Cardiac muscle cell (in vitro differentiated cells and primary cell): ENCODE data around the gene HUS1. TPM values are rescaled to one million over a fixed set of nuclear protein-coding genes. Genes with fewer than 3 reads are reported as not detected.
A peak's percentile ranks its signal among the peaks of the same experiment; 100 is the strongest.
"Not testable (repeated sequence)": the region's sequence is repeated elsewhere in the genome, so short reads cannot be mapped to it uniquely, and the experiment has no call there.

ENCODE experiments used
- DNase-seq, 2 donors: peaks; one replicate each; pipeline versions ENCODE4 v3.0.0 to v3.0.0-alpha.2; 2010 to 2017; ENCODE audit warnings: low read depth in 1 of 2, low spot score in 1 of 2
- H3K27ac ChIP-seq: fragments of 200-600 bp; sonication (generic); 2 replicates; pipeline ENCODE4 v1.5.1; 2016
- H3K27me3 ChIP-seq: fragments of 200-600 bp; sonication (generic); 2 replicates; pipeline ENCODE4 v1.6.0; 2016; ENCODE audit warnings: control low read depth
- H3K36me3 ChIP-seq: fragments of 200-600 bp; sonication (generic); 2 replicates; pipeline ENCODE4 v1.5.1; 2016; ENCODE audit warnings: control low read depth
- H3K4me1 ChIP-seq: fragments of 200-600 bp; sonication (generic); 2 replicates; pipeline ENCODE4 v1.8.1; 2017; ENCODE audit warnings: low read depth, mild to moderate bottlenecking, mixed run types
- H3K4me3 ChIP-seq: fragments of 200-600 bp; sonication (generic); 2 replicates; pipeline ENCODE4 v1.5.1; 2016; ENCODE audit warnings: mild to moderate bottlenecking
- H3K9me3 ChIP-seq: fragments of 200-600 bp; sonication (generic); 2 replicates; pipeline ENCODE4 v1.5.1; 2017; ENCODE audit warnings: low read depth, mild to moderate bottlenecking, control low read depth
- polyA plus RNA-seq: library from polyadenylated mRNA; unstranded; fragments of >200 nt; fragmentation: Nextera tagmentation; extraction: Ambion mirVana; gene quantifications from 2 replicates; pipeline ENCODE4 v1.2.1, GENCODE V29; 2016
- total RNA-seq: library from RNA; depleted of rRNA; stranded (reverse); fragments of >200 nt; gene quantifications from 2 replicates; pipeline ENCODE4 v1.2.3, GENCODE V29; 2016
- TF ChIP-seq, protein P1 (sequence below): IDR thresholded peaks from 2 replicates; pipeline ENCODE4 v1.5.1; 2012; ENCODE audit warnings: low read depth, mild to moderate bottlenecking, low read length

HUS1 gene
- total and polyA plus RNA-seq, 2 experiments from 2014 or later, result 19.6 to 37.4 TPM

DNA sequence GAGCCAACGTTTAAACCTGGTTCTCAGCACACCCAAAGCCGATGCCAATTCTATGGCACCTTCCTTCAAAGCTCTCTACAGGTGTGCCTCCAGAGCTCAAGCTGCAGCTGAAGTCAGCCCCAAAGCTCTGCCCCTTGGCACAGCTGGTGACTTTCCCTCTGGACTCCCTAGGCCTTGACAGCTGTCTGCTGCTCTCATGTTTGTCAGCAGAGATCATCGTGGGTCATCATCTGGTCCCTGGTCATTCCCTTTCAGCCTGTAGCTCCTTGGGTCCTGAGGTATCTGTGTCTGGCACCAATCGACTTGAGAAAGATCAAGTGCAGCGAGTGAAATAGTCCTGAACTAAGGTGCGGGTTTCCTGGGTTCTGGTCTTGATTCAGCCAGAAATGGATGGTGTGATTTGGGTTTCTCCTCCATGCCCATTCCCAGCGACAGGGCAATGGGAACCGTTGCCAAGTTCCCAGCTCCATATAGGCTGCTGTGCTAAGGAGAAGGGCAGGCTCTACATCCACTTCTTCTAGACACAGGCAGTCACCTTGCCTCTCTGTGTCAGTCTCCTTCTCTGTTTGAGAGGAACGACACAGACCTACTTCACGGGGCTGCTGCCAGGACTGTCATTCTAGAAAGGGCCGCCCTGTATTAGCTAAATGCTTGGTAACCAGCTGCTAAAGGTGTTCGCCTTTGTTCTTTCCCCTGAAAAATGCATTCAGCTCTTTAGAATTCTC, 34.7 kb downstream of the HUS1 start:
- Histone ChIP-seq H3K4me1 (peaks cover 11% of the 10 kb centered on the region), H3K27me3 (no peaks in the 10 kb centered on the region), H3K9me3 (no peaks in the 10 kb centered on the region), H3K27ac (no peak overlapping the region), H3K4me3 (no peak overlapping the region), H3K36me3 (no peaks in the 10 kb centered on the region)
- no peak for DNase-seq
- TF ChIP-seq, protein P1, sequence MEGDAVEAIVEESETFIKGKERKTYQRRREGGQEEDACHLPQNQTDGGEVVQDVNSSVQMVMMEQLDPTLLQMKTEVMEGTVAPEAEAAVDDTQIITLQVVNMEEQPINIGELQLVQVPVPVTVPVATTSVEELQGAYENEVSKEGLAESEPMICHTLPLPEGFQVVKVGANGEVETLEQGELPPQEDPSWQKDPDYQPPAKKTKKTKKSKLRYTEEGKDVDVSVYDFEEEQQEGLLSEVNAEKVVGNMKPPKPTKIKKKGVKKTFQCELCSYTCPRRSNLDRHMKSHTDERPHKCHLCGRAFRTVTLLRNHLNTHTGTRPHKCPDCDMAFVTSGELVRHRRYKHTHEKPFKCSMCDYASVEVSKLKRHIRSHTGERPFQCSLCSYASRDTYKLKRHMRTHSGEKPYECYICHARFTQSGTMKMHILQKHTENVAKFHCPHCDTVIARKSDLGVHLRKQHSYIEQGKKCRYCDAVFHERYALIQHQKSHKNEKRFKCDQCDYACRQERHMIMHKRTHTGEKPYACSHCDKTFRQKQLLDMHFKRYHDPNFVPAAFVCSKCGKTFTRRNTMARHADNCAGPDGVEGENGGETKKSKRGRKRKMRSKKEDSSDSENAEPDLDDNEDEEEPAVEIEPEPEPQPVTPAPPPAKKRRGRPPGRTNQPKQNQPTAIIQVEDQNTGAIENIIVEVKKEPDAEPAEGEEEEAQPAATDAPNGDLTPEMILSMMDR, result no peak

DNA sequence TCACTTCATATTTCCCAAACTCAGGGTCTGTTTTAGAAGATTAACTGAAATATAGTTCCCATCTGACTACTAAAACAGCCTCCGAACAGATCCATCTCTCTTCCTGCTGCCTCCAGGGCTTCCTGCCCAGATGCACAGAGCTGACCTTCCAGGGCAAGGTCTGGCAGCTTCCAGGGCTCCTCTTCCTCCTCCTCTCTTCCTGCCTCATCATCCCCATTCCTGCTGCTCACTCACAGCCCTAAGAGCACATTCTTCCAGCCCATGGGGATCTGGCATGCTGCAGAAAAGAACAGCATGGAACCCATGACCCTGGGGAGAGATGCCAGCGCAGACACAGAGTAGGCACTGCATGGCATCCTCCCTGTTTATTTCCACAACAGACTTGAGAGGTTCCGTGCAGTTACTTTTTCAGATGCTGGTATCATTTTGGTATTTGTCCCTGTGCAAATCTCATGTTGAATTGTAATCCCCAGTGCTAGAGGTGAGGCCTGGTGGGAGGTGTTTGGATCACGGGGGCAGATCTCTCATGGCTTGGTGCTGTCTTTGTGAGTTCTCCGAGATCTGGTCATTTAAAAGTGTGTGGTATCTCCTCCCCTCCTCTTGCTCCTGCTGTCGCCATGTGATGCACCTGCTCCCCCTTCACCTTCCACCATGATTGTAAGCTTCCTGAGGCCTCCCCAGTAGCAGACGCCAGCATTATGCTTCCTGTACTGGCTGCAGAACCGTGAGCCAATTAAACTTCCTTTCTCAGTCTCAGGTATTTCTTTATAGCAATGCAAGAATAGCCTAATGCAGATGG, 35.5 kb downstream of the HUS1 start:
- Histone ChIP-seq H3K27me3 (no peaks in the 10 kb centered on the region), H3K9me3 (no peaks in the 10 kb centered on the region), H3K27ac (no peak overlapping the region), H3K36me3 (no peaks in the 10 kb centered on the region), H3K4me1 (peaks cover 11% of the 10 kb centered on the region), H3K4me3 (no peak overlapping the region)
- DNase-seq, result no peak
- TF ChIP-seq, protein P1, result no peak

DNA sequence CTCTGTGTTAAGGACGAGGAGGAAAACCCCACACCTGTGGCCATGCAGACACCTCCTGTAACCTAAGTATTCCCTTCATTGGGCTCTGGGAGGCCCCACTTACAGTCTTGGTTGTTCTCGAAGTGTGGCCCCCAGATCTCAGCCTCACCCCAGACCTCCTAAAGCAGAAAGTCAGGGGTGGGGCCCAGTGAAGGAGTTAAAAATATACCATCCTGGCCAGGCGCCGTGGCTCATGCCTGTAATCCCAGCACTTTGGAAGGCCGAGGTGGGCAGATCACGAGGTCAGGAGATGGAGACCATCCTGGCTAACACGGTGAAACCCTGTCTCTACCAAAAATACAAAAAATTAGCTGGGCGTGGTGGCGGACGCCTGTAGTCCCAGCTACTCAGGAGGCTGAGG, 36.8 kb downstream of the HUS1 start:
- not testable (repeated sequence) for H3K9me3 ChIP-seq, H3K36me3 ChIP-seq, H3K27ac ChIP-seq, H3K27me3 ChIP-seq, DNase-seq, H3K4me3 ChIP-seq
- peaks cover 11% of the 10 kb centered on the region for H3K4me1 ChIP-seq

DNA sequence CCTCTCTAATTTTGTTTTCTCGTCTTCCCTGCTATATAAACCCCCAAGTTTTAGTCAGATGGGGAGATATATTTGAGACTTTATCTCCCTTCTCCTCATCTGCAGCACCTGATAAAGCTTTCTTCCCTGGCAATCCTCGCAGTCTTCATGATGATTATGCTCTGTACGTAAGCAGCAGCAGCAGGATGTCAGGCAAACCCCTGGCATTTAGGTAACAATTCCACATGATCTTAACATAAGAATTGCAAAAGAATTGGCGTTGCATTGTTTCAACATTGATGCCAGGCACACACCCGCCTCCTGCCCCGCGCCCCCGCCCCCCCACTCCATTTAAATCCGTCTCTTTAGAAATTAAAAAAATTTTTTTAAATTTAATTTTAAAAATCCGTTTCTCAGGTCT, 37.3 kb downstream of the HUS1 start:
- TF ChIP-seq, protein P1, result no peak
- peak in 1 of 2 donors; percentile 60 for DNase-seq
- no peak overlapping the region for H3K4me3 ChIP-seq
- H3K4me1 ChIP-seq, result peaks cover 11% of the 10 kb centered on the region
- H3K36me3 ChIP-seq, result no peaks in the 10 kb centered on the region
- H3K27me3 ChIP-seq, result no peaks in the 10 kb centered on the region
- H3K27ac ChIP-seq, result no peak overlapping the region
- no peaks in the 10 kb centered on the region for H3K9me3 ChIP-seq

DNA sequence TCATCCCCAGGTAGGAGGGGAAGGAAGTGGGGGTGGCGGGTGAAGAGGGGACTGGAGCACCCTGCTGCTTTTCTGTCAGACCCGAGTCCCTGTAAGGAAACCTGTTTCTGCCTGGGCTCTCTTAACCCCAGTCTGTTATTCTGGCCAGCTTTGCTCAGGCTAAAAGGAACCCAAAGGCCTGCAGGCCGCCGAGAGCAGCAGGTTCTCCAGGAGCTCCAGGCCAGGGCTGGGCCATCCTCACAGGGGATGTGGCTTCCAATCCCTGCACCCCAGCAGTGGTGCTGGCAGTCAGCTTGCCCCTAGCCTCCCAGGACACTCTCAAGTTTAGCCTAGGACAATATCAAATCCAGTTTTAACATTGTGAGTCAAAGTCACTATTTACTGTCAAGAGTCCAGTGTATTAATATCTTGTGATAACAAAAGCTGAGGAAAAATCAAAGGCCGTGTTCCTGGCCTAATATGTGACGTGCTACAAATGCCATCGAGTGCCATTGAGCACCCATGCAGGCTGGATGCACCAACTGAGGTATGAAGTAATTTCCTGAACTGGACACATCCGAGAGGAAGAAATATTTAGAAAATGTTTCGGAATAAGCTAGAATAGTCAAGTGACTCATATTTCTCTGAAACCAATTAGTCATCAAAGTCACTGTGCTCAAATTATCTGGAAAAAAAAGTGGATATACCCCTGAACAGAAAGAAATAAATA, 38.1 kb downstream of the HUS1 start:
- H3K27me3 ChIP-seq, result no peaks in the 10 kb centered on the region
- H3K36me3 ChIP-seq, result no peaks in the 10 kb centered on the region
- H3K4me1 ChIP-seq, result peaks cover 11% of the 10 kb centered on the region
- no peak overlapping the region for H3K4me3 ChIP-seq
- H3K9me3 ChIP-seq, result no peaks in the 10 kb centered on the region
- peak overlapping the region; percentile 71 for H3K27ac ChIP-seq
- TF ChIP-seq, protein P1, result no peak
- peak in 1 of 2 donors; percentile 83 for DNase-seq
